DND-41 (cell line): Measurements from ENCODE around the gene CATSPERZ.

Experiments
- CTCF ChIP-seq: IDR thresholded peaks from 2 replicates; pipeline ENCODE4 v1.5.1; 2012; ENCODE audit warnings: borderline replicate concordance, low read length, moderate library complexity, mild to moderate bottlenecking; ENCODE audit not compliant: poor library complexity, severe bottlenecking; ENCODE audit errors: extremely low read depth
- EZH2 ChIP-seq: IDR thresholded peaks from 3 replicates; pipeline ENCODE4 v1.6.1; 2012; ENCODE audit warnings: borderline replicate concordance, low read depth, mild to moderate bottlenecking, moderate library complexity, low read length, inconsistent platforms; ENCODE audit not compliant: severe bottlenecking

GRCh38 chr11:64314805-64315561 is 14.8 kb downstream of the CATSPERZ start:
- no peak for TF ChIP-seq CTCF
- TF ChIP-seq EZH2 = no peak
